Occipital lobe (tissue), 2 donors: Measurements from ENCODE around the gene EHD4. TPM values are rescaled to one million over a fixed set of nuclear protein-coding genes. Genes with fewer than 3 reads are reported as not detected.

Experiments used
- DNase-seq: peaks from one replicate; lab custom pipeline; 2025; lab: John Stamatoyannopoulos, UW
- total RNA-seq: library from RNA; depleted of rRNA; stranded (reverse); fragments of >200 nt; gene quantifications from one replicate; pipeline ENCODE4 v1.2.3, GENCODE V29; 2014

The EHD4 gene
- total RNA-seq, 1 donor from 2014 or later = 2.2 TPM

DNA sequence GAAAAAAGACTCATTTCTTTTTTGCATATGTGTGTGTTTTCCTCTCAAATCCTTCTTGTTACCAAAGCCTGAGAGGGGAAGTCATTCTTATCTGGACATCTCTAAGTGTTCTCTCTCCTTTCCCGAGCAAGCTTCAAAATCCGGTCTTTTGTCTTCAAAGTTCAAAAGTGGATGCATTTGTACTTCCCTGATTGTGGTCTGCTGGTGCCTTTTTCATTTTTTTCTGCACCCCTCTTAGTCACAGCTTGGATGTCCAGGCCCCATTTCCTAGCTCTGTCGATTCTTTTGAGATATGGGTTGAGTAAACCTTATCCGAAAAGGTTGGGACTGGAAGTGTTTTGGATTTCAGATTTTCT is 34.8 kb downstream of the EHD4 start:
- no peak for DNase-seq

GRCh38 chr15:41936649-41937567 is 35.4 kb downstream of the EHD4 start:
- DNase-seq = no peak

- DNase-seq = no peak
These were observed 36.2 kb downstream of the EHD4 start for GRCh38 chr15:41936155-41936554.

- no peak for DNase-seq
These were observed 36.8 kb downstream of the EHD4 start for GRCh38 chr15:41935566-41936020.

- no peak for DNase-seq
These were observed 37.5 kb downstream of the EHD4 start for GRCh38 chr15:41934843-41935242.

- no peak for DNase-seq
These were observed 38.6 kb downstream of the EHD4 start for GRCh38 chr15:41933771-41934170.

DNA sequence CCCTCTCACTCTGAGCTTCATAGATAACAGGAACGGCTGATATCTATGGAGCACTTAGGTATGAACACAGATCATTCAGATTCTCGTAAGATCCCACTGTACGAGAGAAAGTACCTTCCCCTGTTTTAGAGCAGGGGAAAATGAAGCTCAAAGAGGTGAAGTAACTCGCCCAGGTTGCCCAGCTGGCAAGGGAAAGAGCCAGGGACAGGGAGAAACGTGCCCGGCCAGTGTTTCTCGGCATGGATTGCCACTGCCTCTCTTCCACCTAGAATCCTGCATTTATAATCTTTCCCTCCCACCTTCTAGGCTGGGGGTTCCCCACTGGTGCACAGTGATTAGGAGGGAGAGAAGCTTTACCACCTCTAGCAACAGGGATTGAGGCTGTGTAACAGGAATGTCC is 39.0 kb downstream of the EHD4 start:
- DNase-seq = no peak

GRCh38 chr15:41932511-41933289 is 39.7 kb downstream of the EHD4 start:
- DNase-seq = no peak

DNA sequence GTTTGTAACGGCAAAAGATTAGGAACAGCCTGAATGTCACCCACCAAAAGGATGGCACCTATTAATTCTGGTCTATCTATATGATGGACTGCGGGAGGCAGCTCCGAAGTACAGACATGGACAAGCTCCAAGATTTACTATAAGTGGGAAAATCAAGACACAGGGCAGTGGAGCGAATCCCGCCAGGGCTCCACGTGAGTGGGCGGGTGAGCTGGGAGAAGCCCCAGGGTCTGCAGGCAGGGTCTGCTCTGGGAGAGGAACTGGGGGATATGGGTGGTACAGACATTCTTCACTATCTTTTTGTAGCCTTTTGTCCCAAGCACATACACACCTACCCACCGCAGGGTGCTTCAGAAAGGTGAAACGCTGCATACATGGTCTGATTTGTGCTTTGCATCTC is 40.3 kb downstream of the EHD4 start:
- no peak for DNase-seq

DNA sequence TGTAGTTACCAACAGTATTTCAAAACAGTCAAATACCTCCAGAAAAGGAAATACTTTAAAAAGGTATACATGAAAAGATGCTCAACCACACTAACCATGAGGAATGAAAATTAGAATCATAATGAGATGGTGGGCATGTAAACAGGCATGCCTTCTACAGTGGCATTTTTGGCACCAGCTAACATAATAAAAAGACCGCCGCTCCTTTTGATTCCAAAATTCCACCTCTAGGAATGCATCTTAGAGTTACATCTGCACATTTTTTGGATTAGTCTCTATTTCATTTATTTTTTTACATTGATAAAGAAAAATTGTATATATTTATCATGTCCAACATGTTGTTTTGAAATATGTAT is 41.5 kb downstream of the EHD4 start:
- no peak for DNase-seq

DNA sequence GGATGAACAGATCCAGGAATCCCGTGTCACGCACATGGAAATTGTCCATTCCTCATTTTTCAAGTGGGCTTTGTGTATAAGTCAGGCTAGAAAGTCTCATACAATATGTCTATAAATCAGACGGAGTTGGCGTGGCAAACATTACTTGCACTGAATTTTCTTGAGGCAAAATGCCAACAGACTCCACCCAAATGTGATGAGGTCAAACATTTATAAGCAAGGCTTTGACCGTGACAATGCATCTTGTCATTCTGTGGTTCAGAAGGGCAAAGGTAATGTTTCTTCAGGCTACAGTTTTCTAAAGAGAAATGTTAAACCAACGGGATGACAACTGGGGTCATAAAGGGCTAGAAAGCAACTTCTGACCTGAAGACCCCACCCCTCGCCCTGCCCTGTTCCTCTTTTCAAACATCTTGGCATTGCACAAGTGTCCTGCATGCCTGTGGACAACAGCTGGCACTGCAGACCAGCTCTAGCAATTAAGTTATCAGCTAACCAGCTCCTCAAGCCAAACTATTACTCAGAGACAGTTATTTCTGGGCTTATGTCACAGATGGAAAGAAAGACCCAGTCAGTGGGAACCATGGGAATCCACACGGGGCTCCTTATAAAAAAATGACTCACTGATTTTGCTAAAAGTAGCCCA is 42.0 kb downstream of the EHD4 start:
- DNase-seq = peak; percentile 24

DNA sequence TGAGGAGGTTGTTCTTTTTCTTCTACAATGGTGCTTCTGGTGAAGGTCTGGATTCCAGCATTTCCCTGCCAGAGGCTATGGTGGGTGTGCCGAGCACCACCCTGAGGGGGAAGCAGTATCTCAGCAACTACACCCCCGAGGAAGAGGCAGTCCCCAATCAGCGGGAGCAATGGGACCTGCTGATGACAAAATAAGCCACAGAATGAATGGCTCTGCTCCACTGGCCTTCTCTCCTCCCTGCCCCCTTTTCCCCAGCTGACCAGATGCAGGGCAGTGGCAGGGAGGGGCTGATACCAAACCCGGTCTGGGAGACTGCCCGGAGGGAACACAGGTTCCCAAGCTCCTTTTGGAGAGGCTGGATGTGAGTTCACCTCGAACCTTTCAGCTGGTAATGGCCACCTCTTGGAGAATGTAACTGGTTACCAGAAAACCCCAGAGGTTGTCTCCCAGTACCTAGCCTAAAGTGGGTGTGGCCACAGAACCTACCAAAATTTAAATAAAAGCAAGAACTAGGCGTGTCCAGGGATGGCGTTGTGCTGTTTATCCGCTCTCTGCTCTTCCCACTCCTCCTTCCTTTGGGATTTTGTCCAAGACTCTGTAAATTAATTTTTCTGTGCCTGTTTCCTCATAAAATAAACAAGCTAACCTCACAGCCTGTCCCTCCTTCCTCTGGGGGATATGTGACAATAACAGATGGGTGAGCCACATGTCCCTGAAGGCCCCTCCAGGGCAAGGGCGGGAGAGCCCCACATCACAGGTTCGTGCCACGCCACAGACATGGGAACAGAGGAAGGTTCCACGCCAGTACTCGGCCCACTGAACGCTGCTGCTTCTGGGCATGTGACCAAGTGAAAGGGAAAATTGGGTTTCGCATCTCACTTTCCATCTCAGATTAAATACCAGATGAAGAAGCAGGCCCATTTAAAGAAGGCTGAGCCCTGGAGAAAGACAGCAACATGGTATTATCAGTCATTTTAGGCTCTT is 43.4 kb downstream of the EHD4 start:
- peak; percentile 15 for DNase-seq

DNA sequence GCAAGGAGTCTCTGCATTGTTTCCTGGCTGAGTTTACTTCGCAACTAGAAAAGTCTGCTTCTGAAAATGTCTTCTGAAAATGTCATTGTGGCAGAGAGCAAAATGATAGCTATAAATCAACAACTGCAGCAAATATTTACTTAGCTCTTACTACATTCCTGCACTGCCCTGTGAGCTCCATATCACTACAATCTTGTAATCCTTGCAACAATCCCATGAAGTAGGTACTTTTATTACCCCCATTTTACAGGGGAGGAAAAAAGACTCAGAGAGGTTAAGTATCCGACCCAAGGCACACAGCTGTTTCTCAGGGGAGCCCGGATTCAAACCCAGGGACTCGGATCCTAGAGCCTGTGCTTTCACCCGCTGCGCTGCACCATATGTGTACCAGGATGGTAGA is 44.3 kb downstream of the EHD4 start:
- DNase-seq = no peak

DNA sequence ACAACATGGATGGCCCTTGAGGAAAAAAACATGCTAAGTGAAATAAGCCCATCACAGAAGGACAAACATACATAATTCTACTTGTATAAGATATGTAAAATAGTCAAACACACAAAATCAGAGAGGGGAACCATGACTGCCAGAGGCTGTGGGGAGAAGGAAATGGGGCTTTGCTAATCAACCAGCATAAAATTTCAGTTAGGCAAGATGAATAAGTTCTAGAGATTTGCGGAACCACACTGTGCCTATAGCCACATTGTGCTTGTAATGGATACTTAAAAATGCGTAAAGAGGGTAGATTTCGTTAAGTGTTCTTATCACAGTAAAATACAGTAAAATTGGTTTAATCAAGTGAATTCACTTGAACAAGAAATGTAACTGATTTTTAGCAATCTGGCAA is 44.8 kb downstream of the EHD4 start:
- DNase-seq = no peak

GRCh38 chr15:41926185-41927056 is 45.9 kb downstream of the EHD4 start:
- no peak for DNase-seq

- no peak for DNase-seq
These were observed 47.2 kb downstream of the EHD4 start for GRCh38 chr15:41925086-41925608.

- no peak for DNase-seq
These were observed 48.9 kb downstream of the EHD4 start for GRCh38 chr15:41923401-41923997.

DNA sequence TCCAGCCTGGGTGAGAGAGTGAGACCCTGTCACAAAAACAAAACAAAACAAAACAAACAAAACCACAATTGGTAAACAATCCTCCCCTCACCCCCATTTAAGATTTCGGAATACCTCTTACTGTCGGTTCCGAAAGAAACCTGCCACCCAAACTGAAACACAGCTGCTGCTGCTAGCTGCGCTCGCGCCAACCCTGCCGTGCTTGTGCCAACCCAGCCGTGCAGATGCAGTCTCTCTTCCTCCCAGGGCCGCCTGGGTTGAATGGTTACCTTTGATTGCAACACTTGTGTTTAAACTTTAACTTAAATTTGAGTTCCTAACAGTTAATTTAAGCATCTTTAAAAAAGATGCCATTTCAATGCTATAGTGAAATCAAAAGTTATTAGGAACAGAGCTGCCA is 50.0 kb downstream of the EHD4 start:
- DNase-seq = no peak

GRCh38 chr15:41921639-41922038 is 50.7 kb downstream of the EHD4 start:
- DNase-seq = no peak
